OCI-LY7 (cell line): ENCODE results near the gene ALPK3.

Experiments used
- CTCF ChIP-seq: fragments of 200-600 bp; sonication (generic); conservative IDR thresholded peaks from 2 replicates; pipeline ENCODE4 v1.5.1; 2014; ENCODE audit warnings: mild to moderate bottlenecking, antibody characterized with exemption, low read length, moderate library complexity, mixed read lengths
- EZH2phosphoT487 ChIP-seq: fragments of 200-600 bp; sonication (generic); IDR thresholded peaks from 2 replicates; pipeline ENCODE4 v1.6.1; 2018; ENCODE audit warnings: low read depth, borderline replicate concordance, mild to moderate bottlenecking, mixed run types, antibody characterized with exemption, low read length, moderate library complexity, mixed read lengths

GRCh38 chr15:84878504-84878903 lies 61.3 kb downstream of the ALPK3 start:
- TF ChIP-seq CTCF: peak; percentile 82
- no peak for TF ChIP-seq EZH2phosphoT487
